SH-SY5Y (cell line): Measurements from ENCODE around the gene DPH1.

Experiments
- GATA2 ChIP-seq: IDR thresholded peaks from 2 replicates; pipeline ENCODE4 v1.6.1; 2011; ENCODE audit warnings: mild to moderate bottlenecking, low read depth, low read length
- GATA3 ChIP-seq: IDR thresholded peaks from 2 replicates; pipeline ENCODE4 v1.6.1; 2011; ENCODE audit warnings: low read depth, mild to moderate bottlenecking, low read length, moderate library complexity

GRCh38 chr17:2064980-2065785 is 35.2 kb downstream of the DPH1 start:
- TF ChIP-seq GATA2 (no peak), GATA3 (no peak)
